ENCODE results near the gene H2BW2.

DNA sequence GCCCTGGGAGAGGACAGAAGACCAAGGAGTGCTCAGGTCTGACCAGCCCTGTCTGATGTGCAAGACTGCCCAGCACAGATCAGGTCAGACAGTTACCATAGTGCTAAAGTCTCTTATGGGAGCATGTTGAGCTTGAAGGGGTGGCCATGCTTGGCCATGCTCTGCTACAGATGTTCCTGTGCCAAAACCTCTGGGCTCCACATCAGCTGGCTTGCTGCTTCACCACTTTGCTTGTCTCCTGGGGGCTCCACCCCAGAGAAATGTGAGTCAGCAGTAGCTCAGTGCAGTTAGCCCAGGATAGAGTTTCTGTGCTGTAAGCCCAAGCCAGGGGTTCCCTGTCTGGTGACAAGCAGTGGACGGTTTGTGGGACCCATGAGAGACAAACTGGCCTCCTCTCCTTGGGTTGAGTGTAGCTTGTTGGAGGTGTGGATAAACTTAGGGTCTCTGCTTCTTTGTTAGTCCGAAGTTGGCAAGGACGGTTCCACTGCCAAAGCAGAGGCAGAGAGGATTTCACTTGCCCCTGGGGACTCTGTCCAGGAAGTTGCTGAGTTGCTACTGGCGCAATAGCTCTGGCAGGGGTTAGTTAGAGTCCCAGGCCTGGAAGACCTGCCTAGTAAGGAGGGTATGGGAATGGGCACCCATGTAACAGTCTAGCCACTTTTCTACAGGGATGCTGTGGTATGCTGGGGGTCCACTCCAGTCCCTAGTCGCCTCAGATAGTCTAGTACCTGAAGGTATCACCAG, 45.0 kb downstream of the H2BW2 start:
- TF ChIP-seq, protein P1, sequence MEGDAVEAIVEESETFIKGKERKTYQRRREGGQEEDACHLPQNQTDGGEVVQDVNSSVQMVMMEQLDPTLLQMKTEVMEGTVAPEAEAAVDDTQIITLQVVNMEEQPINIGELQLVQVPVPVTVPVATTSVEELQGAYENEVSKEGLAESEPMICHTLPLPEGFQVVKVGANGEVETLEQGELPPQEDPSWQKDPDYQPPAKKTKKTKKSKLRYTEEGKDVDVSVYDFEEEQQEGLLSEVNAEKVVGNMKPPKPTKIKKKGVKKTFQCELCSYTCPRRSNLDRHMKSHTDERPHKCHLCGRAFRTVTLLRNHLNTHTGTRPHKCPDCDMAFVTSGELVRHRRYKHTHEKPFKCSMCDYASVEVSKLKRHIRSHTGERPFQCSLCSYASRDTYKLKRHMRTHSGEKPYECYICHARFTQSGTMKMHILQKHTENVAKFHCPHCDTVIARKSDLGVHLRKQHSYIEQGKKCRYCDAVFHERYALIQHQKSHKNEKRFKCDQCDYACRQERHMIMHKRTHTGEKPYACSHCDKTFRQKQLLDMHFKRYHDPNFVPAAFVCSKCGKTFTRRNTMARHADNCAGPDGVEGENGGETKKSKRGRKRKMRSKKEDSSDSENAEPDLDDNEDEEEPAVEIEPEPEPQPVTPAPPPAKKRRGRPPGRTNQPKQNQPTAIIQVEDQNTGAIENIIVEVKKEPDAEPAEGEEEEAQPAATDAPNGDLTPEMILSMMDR (tag by site-specific recombination; IDR thresholded peaks at IDR 0.05): no peak
- TF ChIP-seq ZNF585B (tag by site-specific recombination; IDR thresholded peaks at IDR 0.05) (no peak), ZNF341 (tag by site-specific recombination; IDR thresholded peaks at IDR 0.05; ENCODE audit: low read depth) (no peak)

Data from HEK293 (cell line).